A673 (cell line): Measurements from ENCODE around the gene C3.

Experiments
- EZH2 ChIP-seq: fragments of 200-600 bp; sonication (generic); IDR thresholded peaks from 2 replicates; pipeline ENCODE4 v1.6.1; 2017; ENCODE audit warnings: borderline replicate concordance, low read depth, mild to moderate bottlenecking, mixed read lengths, antibody characterized with exemption, low read length; ENCODE audit not compliant: poor library complexity, severe bottlenecking
- TF ChIP-seq, protein P1 (sequence below): fragments of 300-800, 200-600 bp; sonication (generic); conservative IDR thresholded peaks from 2 replicates; pipeline ENCODE4 v1.5.1; 2017; ENCODE audit warnings: low read depth, mild to moderate bottlenecking, antibody characterized with exemption, low read length, moderate library complexity, mixed read lengths

DNA sequence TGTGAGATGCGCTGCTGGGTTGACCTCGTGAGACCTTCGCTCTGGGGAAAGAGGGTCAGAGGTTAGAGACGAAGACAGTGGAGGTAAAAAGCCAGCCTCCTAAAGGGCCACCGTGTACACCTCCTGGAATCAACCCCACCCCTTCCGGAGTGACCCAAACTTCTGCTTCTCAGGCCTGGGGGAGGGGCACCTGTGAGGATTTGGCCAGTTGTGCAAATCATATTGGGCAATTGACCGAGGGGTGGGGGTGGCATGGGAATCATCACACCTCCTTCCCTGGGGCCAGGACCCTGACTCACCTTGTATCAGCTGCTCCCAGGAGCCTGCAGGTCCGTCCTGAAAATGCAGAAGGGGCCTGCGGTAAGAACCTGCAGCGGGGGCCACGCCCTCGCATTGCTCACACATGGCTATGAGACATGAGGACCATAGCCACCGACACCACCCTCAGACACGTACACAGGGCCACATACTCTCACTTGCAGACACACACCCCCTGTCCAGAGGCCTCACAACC lies 53.3 kb downstream of the C3 start:
- TF ChIP-seq, protein P1, sequence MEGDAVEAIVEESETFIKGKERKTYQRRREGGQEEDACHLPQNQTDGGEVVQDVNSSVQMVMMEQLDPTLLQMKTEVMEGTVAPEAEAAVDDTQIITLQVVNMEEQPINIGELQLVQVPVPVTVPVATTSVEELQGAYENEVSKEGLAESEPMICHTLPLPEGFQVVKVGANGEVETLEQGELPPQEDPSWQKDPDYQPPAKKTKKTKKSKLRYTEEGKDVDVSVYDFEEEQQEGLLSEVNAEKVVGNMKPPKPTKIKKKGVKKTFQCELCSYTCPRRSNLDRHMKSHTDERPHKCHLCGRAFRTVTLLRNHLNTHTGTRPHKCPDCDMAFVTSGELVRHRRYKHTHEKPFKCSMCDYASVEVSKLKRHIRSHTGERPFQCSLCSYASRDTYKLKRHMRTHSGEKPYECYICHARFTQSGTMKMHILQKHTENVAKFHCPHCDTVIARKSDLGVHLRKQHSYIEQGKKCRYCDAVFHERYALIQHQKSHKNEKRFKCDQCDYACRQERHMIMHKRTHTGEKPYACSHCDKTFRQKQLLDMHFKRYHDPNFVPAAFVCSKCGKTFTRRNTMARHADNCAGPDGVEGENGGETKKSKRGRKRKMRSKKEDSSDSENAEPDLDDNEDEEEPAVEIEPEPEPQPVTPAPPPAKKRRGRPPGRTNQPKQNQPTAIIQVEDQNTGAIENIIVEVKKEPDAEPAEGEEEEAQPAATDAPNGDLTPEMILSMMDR: no peak
- TF ChIP-seq EZH2: no peak
